Measurements from ENCODE around the gene ANP32A. TPM values are rescaled to one million over a fixed set of nuclear protein-coding genes. Genes with fewer than 3 reads are reported as not detected.

ANP32A gene
- total RNA-seq, 4 donors from 2014 or later, result 33.1 to 65.1 (median 41.1) TPM

DNA sequence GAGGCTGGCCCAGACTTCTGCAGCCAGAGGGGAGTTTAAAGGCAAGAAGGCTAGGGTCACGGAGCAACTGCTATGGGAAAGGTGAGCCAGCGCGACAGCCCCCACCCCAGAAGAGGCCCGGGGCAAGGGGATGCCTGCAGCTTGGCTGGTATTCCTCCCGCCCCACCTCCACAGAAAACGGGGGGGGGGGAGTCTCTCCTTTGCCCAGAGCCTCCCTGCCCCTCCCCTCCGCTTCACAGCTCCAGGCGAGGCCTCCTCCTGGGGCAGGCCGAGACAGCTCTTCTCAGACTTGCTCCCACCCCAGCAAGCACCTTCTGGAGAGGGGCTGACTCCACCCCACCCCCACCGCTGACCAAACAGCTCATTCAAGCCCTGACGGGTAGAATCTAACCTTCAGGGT lies 13.4 kb downstream of the ANP32A start:
- DNase-seq (ENCODE audit: low spot score in 2 of 2), result no peak
- no peaks in the 10 kb centered on the region for H3K27me3 ChIP-seq
- peaks cover 0 to 57% (median 6%) of the 10 kb centered on the region in 4 donors for H3K4me1 ChIP-seq
- H3K27ac ChIP-seq, result no peak overlapping the region
- H3K36me3 ChIP-seq, result no peaks in the 10 kb centered on the region
- no peaks in the 10 kb centered on the region for H3K9me3 ChIP-seq
- WGBS, 2 donors, result 63 to 71% methylated on average over 11 of the region's 11 CpGs
- no peak overlapping the region for H3K4me3 ChIP-seq
- TF ChIP-seq, protein P1, sequence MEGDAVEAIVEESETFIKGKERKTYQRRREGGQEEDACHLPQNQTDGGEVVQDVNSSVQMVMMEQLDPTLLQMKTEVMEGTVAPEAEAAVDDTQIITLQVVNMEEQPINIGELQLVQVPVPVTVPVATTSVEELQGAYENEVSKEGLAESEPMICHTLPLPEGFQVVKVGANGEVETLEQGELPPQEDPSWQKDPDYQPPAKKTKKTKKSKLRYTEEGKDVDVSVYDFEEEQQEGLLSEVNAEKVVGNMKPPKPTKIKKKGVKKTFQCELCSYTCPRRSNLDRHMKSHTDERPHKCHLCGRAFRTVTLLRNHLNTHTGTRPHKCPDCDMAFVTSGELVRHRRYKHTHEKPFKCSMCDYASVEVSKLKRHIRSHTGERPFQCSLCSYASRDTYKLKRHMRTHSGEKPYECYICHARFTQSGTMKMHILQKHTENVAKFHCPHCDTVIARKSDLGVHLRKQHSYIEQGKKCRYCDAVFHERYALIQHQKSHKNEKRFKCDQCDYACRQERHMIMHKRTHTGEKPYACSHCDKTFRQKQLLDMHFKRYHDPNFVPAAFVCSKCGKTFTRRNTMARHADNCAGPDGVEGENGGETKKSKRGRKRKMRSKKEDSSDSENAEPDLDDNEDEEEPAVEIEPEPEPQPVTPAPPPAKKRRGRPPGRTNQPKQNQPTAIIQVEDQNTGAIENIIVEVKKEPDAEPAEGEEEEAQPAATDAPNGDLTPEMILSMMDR (IDR thresholded peaks at IDR 0.05), result no peak
- TF ChIP-seq POLR2A (IDR thresholded peaks at IDR 0.05) (no peak), EP300 (IDR thresholded peaks at IDR 0.05) (no peak)

DNA sequence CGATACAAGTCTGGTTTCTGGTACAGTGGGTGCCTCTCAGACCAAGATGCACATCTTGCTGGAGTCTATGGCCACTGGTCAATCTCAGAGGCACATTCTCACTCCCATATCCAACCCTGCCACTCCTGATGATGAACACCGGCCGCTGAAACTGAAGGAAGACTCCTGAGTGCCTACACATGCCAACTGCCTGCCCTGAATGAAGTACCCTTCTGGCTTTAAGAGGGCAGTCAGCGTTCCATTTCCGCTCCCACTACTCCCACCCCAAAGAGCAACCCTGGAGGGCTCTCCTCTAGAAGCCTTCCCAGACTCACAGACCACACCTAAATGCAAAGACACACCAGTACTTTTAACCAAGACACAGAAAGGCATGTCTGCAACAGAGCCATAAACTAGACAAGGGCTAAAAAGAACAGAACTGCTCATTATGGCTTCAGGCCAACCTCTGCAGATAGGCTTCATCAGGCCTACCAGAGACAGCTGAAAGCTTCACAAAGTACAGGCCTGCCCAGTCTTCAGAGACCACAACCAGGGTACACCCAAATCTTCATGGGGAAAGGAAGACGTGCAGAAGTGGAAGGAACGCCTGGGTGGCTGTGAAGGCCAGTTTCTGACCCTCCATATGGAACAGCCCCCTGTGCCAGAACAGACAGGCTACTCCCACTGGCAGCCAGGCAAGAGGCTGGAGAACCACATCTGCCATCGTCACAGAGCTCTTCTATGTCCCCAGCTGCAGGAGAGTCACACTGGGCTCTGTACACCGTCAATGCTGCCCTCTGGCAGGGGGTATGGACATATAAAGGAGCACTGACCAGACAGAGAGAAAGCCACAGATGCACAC lies 14.3 kb downstream of the ANP32A start:
- H3K4me3 ChIP-seq, result no peak overlapping the region
- no peaks in the 10 kb centered on the region for H3K36me3 ChIP-seq
- WGBS, 2 donors, result 63 to 75% methylated on average over 9 of the region's 9 CpGs
- no peak for TF ChIP-seq EP300 (IDR thresholded peaks at IDR 0.05)
- TF ChIP-seq, protein P1 (IDR thresholded peaks at IDR 0.05), result no peak
- no peak for TF ChIP-seq POLR2A (IDR thresholded peaks at IDR 0.05)
- no peak for DNase-seq (ENCODE audit: low spot score in 2 of 2)
- no peak overlapping the region for H3K27ac ChIP-seq
- no peaks in the 10 kb centered on the region for H3K27me3 ChIP-seq
- H3K4me1 ChIP-seq, result peaks cover 0 to 60% (median 3%) of the 10 kb centered on the region in 4 donors
- no peaks in the 10 kb centered on the region for H3K9me3 ChIP-seq

DNA sequence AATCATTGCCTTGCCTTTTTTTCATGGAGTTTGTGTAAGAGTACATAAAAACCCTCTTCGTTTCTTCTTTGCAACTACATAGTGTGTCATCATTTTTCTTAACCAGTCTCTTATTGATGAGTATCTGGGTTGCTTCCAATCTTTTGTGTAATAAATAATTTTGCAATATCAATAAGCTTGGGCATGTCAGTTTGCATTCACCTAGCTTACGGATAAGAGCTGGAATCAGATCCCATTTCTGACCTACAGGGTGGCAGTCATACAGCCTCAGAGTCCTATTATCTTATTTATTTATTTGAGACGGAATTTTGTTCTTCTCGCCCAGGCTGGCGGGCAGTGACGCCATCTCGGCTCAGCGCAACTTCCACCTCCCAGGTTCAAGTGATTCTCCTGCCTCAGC lies 18.3 kb downstream of the ANP32A start:
- peaks cover 0 to 64% (median 19%) of the 10 kb centered on the region in 4 donors for H3K4me1 ChIP-seq

DNA sequence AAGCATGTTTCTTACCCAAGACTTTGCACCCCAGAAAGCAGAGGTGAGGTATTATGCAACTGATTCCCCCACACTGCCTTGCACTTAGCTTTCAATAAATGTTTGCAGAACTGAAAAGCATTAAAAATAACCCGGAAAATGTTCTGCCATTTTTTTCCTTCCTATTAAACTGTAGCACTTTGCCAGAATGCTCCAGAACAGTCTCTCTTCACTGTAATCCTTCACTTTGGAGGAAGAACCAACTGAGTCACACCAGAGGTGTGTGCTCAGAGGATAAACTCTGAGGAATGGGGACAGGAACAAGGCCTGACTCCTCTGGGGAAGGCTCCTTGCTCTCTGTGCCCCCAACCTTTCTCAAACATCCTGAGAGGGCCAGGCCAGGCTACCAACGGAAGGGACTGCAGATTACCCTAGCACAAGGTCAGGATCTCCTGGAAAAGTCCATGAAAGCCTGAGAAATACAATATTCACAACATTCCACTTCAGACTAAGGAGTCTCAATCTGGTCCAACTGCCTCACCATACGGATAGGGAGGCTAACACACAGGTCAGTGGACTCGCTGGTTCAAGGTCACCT lies 19.0 kb downstream of the ANP32A start:
- WGBS, 2 donors, result 53 to 55% methylated on average over 4 of the region's 4 CpGs

More for the DNA sequence above, 18.3 kb downstream of the ANP32A start:
- Histone ChIP-seq H3K36me3 (no peaks in the 10 kb centered on the region), H3K27me3 (no peaks in the 10 kb centered on the region), H3K27ac (no peak overlapping the region), H3K4me3 (no peak overlapping the region), H3K9me3 (no peaks in the 10 kb centered on the region)
- WGBS, 2 donors, result 96 to 97% methylated on average over 8 of the region's 8 CpGs
- no peak for DNase-seq (ENCODE audit: low spot score in 2 of 2)
- TF ChIP-seq EP300 (IDR thresholded peaks at IDR 0.05) (no peak), POLR2A (IDR thresholded peaks at IDR 0.05) (no peak)
- TF ChIP-seq, protein P1 (IDR thresholded peaks at IDR 0.05), result no peak

More for the DNA sequence above, 19.0 kb downstream of the ANP32A start:
- DNase-seq (ENCODE audit: low spot score in 2 of 2), result no peak
- Histone ChIP-seq H3K4me3 (no peak overlapping the region), H3K4me1 (peaks cover 0 to 64% (median 23%) of the 10 kb centered on the region in 4 donors), H3K27me3 (no peaks in the 10 kb centered on the region), H3K9me3 (no peaks in the 10 kb centered on the region), H3K36me3 (no peaks in the 10 kb centered on the region), H3K27ac (no peak overlapping the region)
- TF ChIP-seq EP300 (IDR thresholded peaks at IDR 0.05) (no peak), POLR2A (IDR thresholded peaks at IDR 0.05) (no peak)
- TF ChIP-seq, protein P1 (IDR thresholded peaks at IDR 0.05), result no peak
